PFSK-1 (cell line): ENCODE data around the gene IFI27.

Experiments used
- FOXP2 ChIP-seq: optimal IDR thresholded peaks from 2 replicates; pipeline ENCODE3; 2011; ENCODE audit warnings: borderline replicate concordance, control low read depth, inconsistent platforms; ENCODE audit not compliant: insufficient read depth; ENCODE audit errors: extremely low read length, extremely low read depth
- POLR2AphosphoS5 ChIP-seq: IDR thresholded peaks from 2 replicates; pipeline ENCODE4 v1.6.1; 2012; ENCODE audit warnings: low read depth, mild to moderate bottlenecking, control low read depth, low read length, moderate library complexity
- SIN3A ChIP-seq: IDR thresholded peaks from 2 replicates; pipeline ENCODE4 v1.6.1; 2012; ENCODE audit warnings: mild to moderate bottlenecking, low read length, moderate library complexity, borderline replicate concordance; ENCODE audit not compliant: insufficient read depth
- TAF1 ChIP-seq: IDR thresholded peaks from 2 replicates; pipeline ENCODE4 v1.6.1; 2012; ENCODE audit warnings: low read length, control low read depth, borderline replicate concordance; ENCODE audit not compliant: insufficient read depth
- TF ChIP-seq, protein P1 (sequence below), 2 experiments: IDR thresholded peaks; 2 replicates each; pipeline versions ENCODE4 v1.6.1 to v1.8.0; 2011 to 2012; ENCODE audit warnings: low read depth in 2 of 2, low read length in 2 of 2, control low read depth in 1 of 2, inconsistent platforms in 1 of 2, mild to moderate bottlenecking in 1 of 2, moderate library complexity in 1 of 2; ENCODE audit not compliant: insufficient read depth in 1 of 2

Gene IFI27

DNA sequence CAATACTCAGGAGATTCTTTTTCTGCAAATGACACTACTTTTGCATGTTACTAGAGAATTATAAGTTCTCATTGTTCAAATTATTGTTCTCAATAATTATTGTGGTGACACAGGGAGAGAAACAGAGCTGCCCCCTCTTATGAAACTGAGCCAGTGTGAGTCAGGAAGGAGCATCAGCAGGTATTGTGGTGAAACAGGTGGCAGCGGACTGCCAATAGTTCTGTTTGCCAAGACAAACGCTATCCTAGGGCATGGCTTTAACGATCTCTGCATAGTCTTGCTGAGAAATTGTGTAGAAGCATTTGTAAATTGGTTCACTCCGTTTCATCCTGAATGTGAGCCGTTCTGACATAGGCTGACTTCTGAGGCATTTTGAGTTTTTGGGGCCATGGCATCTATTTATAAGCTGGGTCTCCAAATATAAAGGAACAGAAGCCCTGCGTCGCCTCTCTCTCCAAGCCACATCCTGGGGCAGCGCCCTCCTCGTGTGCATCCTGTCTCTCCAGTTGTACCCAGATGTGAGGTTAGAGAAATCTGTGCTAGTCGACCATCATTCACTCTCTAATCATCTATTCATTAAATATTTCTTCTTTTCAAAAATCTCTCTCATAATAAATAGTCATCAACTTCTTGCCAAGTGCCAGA is 47.8 kb downstream of the IFI27 start:
- TF ChIP-seq, protein P1, sequence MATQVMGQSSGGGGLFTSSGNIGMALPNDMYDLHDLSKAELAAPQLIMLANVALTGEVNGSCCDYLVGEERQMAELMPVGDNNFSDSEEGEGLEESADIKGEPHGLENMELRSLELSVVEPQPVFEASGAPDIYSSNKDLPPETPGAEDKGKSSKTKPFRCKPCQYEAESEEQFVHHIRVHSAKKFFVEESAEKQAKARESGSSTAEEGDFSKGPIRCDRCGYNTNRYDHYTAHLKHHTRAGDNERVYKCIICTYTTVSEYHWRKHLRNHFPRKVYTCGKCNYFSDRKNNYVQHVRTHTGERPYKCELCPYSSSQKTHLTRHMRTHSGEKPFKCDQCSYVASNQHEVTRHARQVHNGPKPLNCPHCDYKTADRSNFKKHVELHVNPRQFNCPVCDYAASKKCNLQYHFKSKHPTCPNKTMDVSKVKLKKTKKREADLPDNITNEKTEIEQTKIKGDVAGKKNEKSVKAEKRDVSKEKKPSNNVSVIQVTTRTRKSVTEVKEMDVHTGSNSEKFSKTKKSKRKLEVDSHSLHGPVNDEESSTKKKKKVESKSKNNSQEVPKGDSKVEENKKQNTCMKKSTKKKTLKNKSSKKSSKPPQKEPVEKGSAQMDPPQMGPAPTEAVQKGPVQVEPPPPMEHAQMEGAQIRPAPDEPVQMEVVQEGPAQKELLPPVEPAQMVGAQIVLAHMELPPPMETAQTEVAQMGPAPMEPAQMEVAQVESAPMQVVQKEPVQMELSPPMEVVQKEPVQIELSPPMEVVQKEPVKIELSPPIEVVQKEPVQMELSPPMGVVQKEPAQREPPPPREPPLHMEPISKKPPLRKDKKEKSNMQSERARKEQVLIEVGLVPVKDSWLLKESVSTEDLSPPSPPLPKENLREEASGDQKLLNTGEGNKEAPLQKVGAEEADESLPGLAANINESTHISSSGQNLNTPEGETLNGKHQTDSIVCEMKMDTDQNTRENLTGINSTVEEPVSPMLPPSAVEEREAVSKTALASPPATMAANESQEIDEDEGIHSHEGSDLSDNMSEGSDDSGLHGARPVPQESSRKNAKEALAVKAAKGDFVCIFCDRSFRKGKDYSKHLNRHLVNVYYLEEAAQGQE (IDR thresholded peaks at IDR 0.05; ENCODE audit: insufficient read depth in 1 of 2, low read depth in 2 of 2, low read length in 2 of 2): no peak
- no peak for TF ChIP-seq TAF1
- TF ChIP-seq POLR2AphosphoS5: no peak
- no peak for TF ChIP-seq SIN3A

DNA sequence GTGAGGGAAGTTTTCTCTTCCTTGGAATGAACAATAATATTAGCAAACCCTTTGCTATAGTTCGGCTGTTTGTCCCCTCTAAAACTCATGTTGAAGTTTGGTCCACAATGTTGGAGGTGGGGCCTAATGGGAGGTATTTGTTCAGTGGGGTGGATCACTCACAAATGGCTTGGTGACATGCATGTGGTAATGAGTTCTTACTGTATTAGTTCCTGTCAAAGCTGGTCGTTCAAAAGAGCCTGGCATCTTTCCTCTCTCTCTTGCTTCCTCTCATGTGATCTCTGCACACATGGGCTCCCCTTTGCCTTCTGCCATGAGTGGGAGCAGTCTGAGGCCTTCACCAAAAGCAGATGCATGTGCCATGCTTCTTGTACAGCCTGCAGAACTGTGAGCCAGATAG is 50.5 kb downstream of the IFI27 start:
- TF ChIP-seq SIN3A: no peak

DNA sequence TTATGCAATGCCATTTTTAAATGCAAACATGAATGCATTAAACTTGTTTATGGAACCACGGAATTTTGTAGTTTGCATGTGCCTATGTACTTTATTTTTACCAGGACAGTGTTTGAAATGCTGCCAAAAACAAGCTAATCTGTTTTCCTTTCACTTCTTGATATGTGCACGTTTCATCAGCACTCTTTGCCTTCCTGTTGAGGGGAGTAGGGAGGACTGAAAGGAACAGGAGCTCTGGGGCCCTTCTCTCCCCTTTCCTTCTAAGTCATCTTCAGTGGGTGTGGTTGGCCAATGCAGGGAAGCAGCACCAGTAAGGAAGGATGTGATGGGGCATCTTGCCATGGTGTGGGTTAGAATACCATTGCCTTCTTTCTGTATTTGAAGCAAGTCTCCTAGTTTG is 51.4 kb downstream of the IFI27 start:
- TF ChIP-seq TAF1 (no peak), SIN3A (no peak), POLR2AphosphoS5 (no peak), FOXP2 (no peak)
- TF ChIP-seq, protein P1 (IDR thresholded peaks at IDR 0.05; ENCODE audit: insufficient read depth in 1 of 2, low read depth in 2 of 2, low read length in 2 of 2): no peak

DNA sequence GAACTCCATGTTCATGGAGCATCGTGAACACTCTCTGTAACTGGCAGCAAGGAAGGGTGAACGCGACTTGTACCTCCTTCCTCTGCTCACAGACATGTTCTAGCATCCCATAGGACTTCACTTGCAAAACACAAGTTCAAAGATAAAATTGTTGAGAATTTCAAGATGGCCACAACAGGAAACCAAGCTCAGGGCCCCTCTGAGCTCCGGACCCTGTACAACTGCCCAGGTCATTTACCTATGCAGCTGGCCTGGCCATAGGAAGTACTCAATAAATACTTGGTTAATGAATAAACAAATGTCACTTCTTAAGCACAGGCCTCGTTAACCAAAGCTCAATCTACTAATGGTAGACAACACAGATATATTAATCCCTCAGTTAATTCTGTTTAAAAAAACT is 51.9 kb downstream of the IFI27 start:
- TF ChIP-seq POLR2AphosphoS5: no peak
- TF ChIP-seq TAF1: no peak

DNA sequence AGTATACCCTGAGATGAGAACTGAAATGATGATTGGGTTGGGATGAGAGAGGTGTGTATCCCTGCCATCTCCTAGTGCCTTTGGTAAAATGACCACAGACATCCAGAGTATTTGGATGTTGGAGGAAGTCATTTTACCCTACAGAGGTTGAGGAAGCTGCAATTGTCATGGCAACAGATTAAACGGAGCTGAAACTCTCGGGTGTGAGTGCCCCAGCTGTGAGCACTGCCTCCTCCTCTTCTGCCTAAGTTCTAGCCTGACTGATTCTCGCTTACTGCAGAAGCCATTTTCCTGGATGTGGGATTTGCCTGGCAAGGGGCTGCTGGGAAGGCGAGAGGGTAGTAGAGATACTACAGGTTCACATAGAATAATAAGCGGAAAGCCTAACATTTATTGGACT is 53.3 kb downstream of the IFI27 start:
- TF ChIP-seq TAF1 (no peak), SIN3A (no peak), POLR2AphosphoS5 (no peak), FOXP2 (no peak)
- TF ChIP-seq, protein P1 (IDR thresholded peaks at IDR 0.05; ENCODE audit: insufficient read depth in 1 of 2, low read depth in 2 of 2, low read length in 2 of 2): no peak

DNA sequence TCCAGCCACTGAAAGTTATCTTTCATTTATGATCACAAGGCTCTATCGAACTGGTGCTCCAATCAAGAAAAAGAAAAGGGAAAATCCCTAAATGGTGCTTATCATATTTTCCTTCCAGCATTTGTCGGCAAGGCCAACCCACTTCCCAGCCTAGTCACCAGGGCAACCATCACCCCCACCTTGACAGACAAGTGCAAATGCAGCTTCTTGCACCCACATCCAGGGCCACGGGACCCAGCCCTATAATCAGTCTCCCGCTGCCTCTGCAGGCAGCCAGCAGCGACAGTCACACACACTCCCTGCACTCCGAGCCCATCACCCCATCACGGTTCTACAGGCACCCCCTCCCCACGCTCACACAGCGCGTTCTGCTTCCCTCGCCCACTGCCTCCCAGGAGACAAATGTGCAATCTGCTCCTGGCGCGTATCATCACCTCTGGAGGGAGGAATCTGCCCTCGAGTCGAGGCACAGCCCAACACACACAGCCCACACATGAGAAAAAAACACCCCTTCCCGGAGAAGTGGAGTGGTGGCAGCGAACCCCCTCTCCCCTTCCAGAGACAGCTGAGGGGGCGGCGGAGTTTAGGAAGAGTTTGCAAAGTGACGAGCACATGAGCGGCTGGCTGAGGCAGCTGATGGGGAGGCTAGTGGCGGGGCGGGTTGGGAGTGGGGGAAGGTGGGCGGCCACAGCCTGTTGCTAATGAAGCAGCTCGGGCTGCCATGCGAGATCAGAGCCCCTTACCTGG is 54.3 kb downstream of the IFI27 start:
- TF ChIP-seq, protein P1 (IDR thresholded peaks at IDR 0.05; ENCODE audit: insufficient read depth in 1 of 2, low read depth in 2 of 2, low read length in 2 of 2): no peak
- TF ChIP-seq SIN3A (no peak), TAF1 (no peak), FOXP2 (no peak)
